GM13977 (cell line): ENCODE measurements around the gene RNF10.
"Not testable (repeated sequence)": the region's sequence is repeated elsewhere in the genome, so short reads cannot be mapped to it uniquely, and the experiment has no call there.

Experiments used
- DNase-seq: peaks from one replicate; pipeline ENCODE4 v3.0.0; 2012; ENCODE audit warnings: low spot score
- CTCF ChIP-seq: IDR thresholded peaks from 2 replicates; pipeline ENCODE4 v1.5.1; 2012; ENCODE audit warnings: mild to moderate bottlenecking, control low read depth; ENCODE audit not compliant: insufficient read depth; ENCODE audit errors: extremely low read depth, missing control alignments
- in situ Hi-C: fragments of 300-500 bp; cut with MboI; formaldehyde crosslinking; loops from one replicate; pipeline ENCODE4 v1.12.0; 2022; ENCODE audit warnings: low sequenced_read_pairs, low pct_unique_long_range_greater_than_20kb, mixed read lengths, inconsistent platforms; ENCODE audit not compliant: unreplicated experiment

RNF10 gene

GRCh38 chr12:120534203-120534702 is at the start of gene RNF10:
RNF10 (plus strand) TSS chr12:120534356; CDS start chr12:120534812, 456 bp downstream.
- DNase-seq: peak; percentile 95
- in situ Hi-C loops: no loop called here
- no peak for TF ChIP-seq CTCF

GRCh38 chr12:120485961-120486881 is 47.9 kb upstream of the RNF10 start:
- TF ChIP-seq CTCF: no peak
- DNase-seq: no peak
- in situ Hi-C loops: no loop called here

GRCh38 chr12:120487552-120487951 is 46.6 kb upstream of the RNF10 start:
- DNase-seq, in situ Hi-C loops: not testable (repeated sequence)

GRCh38 chr12:120488057-120488640 is 46.0 kb upstream of the RNF10 start:
- TF ChIP-seq CTCF: no peak
- DNase-seq: no peak
- in situ Hi-C loops: no loop called here

GRCh38 chr12:120489018-120489417 is 45.1 kb upstream of the RNF10 start:
- TF ChIP-seq CTCF: no peak
- in situ Hi-C loops: no loop called here
- DNase-seq: no peak

- TF ChIP-seq CTCF: no peak
- DNase-seq: no peak
- in situ Hi-C loops: no loop called here
Measured at GRCh38 chr12:120490325-120490724, 43.8 kb upstream of the RNF10 start.
